Endothelial cell of umbilical vein (primary cell): ENCODE results near the gene DPYD. TPM values are rescaled to one million over a fixed set of nuclear protein-coding genes. Genes with fewer than 3 reads are reported as not detected.

ENCODE experiments used
- BruUV-seq: library from RNA; stranded (reverse); fragments of 400-500 nt; replicated peaks from 2 replicates; lab custom pipeline; 2021; lab: Mats Ljungman, UMichigan
- CTCF ChIA-PET: fragments of 300-600, 350-600 bp; sonication (Branson Sonifier 250); formaldehyde crosslinking; loops from one replicate; lab custom pipeline; 2021; ENCODE audit warnings: antibody characterized with exemption, inconsistent platforms; lab: Charles Lee
- POLR2A ChIA-PET: fragments of 300-600, 350-600 bp; sonication (Branson Sonifier 250); formaldehyde crosslinking; loops from one replicate; lab custom pipeline; 2021; ENCODE audit warnings: antibody characterized with exemption, inconsistent platforms; lab: Charles Lee
- DNase-seq: peaks from one replicate; pipeline ENCODE4 v3.0.0-alpha.2; 2011; ENCODE audit warnings: low read depth, low spot score
- FAIRE-seq: peaks from 2 replicates; lab custom pipeline; 2011; peaks lifted over from hg19 to GRCh38; lab: Jason Lieb, UNC
- H2AFZ ChIP-seq: 2 replicates; pipeline ENCODE4 v1.6.0; 2012; ENCODE audit warnings: low read depth, low read length, control low read depth, inconsistent platforms
- H3K27ac ChIP-seq: 2 replicates; pipeline ENCODE4 v1.5.1; 2011; ENCODE audit warnings: low read depth, mild to moderate bottlenecking, control low read depth, low read length, moderate library complexity; ENCODE audit not compliant: insufficient read depth
- H3K27me3 ChIP-seq, 2 experiments: 2 replicates each; pipeline versions ENCODE4 v1.6.0 to v1.6.1; 2011; ENCODE audit warnings: low read length in 2 of 2, mixed read lengths in 1 of 2; ENCODE audit not compliant: control insufficient read depth in 2 of 2, insufficient read depth in 2 of 2
- H3K36me3 ChIP-seq, 2 experiments: 2 replicates in 1 of 2; 3 replicates in 1 of 2; pipeline ENCODE4 v1.5.1; 2011; ENCODE audit warnings: low read length in 2 of 2, mild to moderate bottlenecking in 1 of 2, moderate library complexity in 1 of 2; ENCODE audit not compliant: control insufficient read depth in 2 of 2, insufficient read depth in 2 of 2; ENCODE audit errors: extremely low read depth in 1 of 2
- H3K4me1 ChIP-seq: 3 replicates; pipeline ENCODE4 v1.5.1; 2011; ENCODE audit warnings: mild to moderate bottlenecking, low read length; ENCODE audit not compliant: control insufficient read depth, insufficient read depth; ENCODE audit errors: extremely low read depth
- H3K4me2 ChIP-seq: 2 replicates; pipeline ENCODE4 v1.6.1; 2011; ENCODE audit warnings: low read length, control low read depth, mixed read lengths; ENCODE audit not compliant: insufficient read depth
- H3K4me3 ChIP-seq, 3 experiments: fragments of 200-600 bp in 1 of 3; sonication (generic), shearing (Covaris generic) in 1 of 3; replicated peaks in 1 of 3; 2 replicates each; pipeline ENCODE4 v1.5.1; 2011 to 2016; ENCODE audit warnings: control low read depth in 3 of 3, low read length in 3 of 3, mild to moderate bottlenecking in 2 of 3, inconsistent platforms in 1 of 3, low read depth in 1 of 3, moderate library complexity in 1 of 3; ENCODE audit not compliant: insufficient read depth in 1 of 3
- H3K79me2 ChIP-seq: 2 replicates; pipeline ENCODE4 v1.6.0; 2012; ENCODE audit warnings: low read length, inconsistent platforms; ENCODE audit not compliant: control insufficient read depth, insufficient read depth
- H3K9ac ChIP-seq: replicated peaks from 2 replicates; pipeline ENCODE3; 2011; ENCODE audit warnings: low read length, control low read depth; ENCODE audit not compliant: insufficient read depth; ENCODE audit errors: extremely low read depth
- H3K9me1 ChIP-seq: replicated peaks from 3 replicates; pipeline ENCODE4 v1.6.0; 2011; ENCODE audit warnings: mild to moderate bottlenecking, low read length; ENCODE audit not compliant: control insufficient read depth, insufficient read depth; ENCODE audit errors: extremely low read depth
- H3K9me3 ChIP-seq: replicated peaks from 2 replicates; pipeline ENCODE4 v1.5.1; 2012; ENCODE audit warnings: low read length, inconsistent platforms; ENCODE audit not compliant: control insufficient read depth, insufficient read depth
- H4K20me1 ChIP-seq: replicated peaks from 2 replicates; pipeline ENCODE3; 2011; ENCODE audit warnings: mild to moderate bottlenecking, low read length; ENCODE audit not compliant: control insufficient read depth, insufficient read depth; ENCODE audit errors: extremely low read depth
- CTCF ChIP-seq, 2 donors: IDR thresholded peaks; 1 replicate in 1 of 2; 2 replicates in 1 of 2; pipeline ENCODE4 v1.5.1; 2011; ENCODE audit warnings: low read length in 2 of 2, mild to moderate bottlenecking in 2 of 2, moderate library complexity in 2 of 2, control low read depth in 1 of 2, inconsistent platforms in 1 of 2, low read depth in 1 of 2; ENCODE audit not compliant: insufficient read depth in 1 of 2; ENCODE audit errors: extremely low read depth in 1 of 2
- EZH2 ChIP-seq: IDR thresholded peaks from 2 replicates; pipeline ENCODE4 v1.6.1; 2012; ENCODE audit warnings: borderline replicate concordance, low read depth, mild to moderate bottlenecking, moderate library complexity, low read length, inconsistent platforms; ENCODE audit not compliant: severe bottlenecking
- FOS ChIP-seq: IDR thresholded peaks from 2 replicates; pipeline ENCODE4 v1.6.1; 2011; ENCODE audit warnings: mild to moderate bottlenecking, low read length, moderate library complexity, borderline replicate concordance; ENCODE audit not compliant: insufficient read depth
- GATA2 ChIP-seq: IDR thresholded peaks from 2 replicates; pipeline ENCODE4 v1.7.0; 2011; ENCODE audit warnings: low read depth, mild to moderate bottlenecking, moderate library complexity, mixed read lengths, low read length; ENCODE audit not compliant: insufficient read length, insufficient read depth
- JUN ChIP-seq: IDR thresholded peaks from 2 replicates; pipeline ENCODE4 v1.6.1; 2011; ENCODE audit warnings: borderline replicate concordance, low read depth; ENCODE audit not compliant: insufficient read length, insufficient read depth
- MAX ChIP-seq: IDR thresholded peaks from 2 replicates; pipeline ENCODE4 v1.6.1; 2011; ENCODE audit not compliant: insufficient read depth, insufficient read length
- POLR2A ChIP-seq: IDR thresholded peaks from 2 replicates; pipeline ENCODE4 v1.6.1; 2012; ENCODE audit warnings: low read depth, mild to moderate bottlenecking, control low read depth, low read length
- POLR2AphosphoS5 ChIP-seq: IDR thresholded peaks from 2 replicates; pipeline ENCODE4 v1.6.1; 2012; ENCODE audit warnings: low read depth, mild to moderate bottlenecking, control low read depth, low read length, moderate library complexity; ENCODE audit not compliant: insufficient read depth
- dilution Hi-C: fragments of 300-500 bp; cut with MboI; formaldehyde crosslinking; loops from one replicate; pipeline ENCODE4 v1.15.0; 2019; ENCODE audit warnings: low sequenced_read_pairs; ENCODE audit not compliant: extremely low pct_ligation_motif_present
- intact Hi-C: fragments of 100-400 bp; cut with micrococcal nuclease; formaldehyde crosslinking; loops from one replicate; pipeline ENCODE4 v1.10.0; 2022
- polyA plus RNA-seq, 4 experiments: library from polyadenylated mRNA; depleted of rRNA in 3 of 4; stranded (reverse) in 3 of 4; unstranded in 1 of 4; fragments of >200 nt; gene quantifications; 2 replicates each; pipeline versions ENCODE4 v1.2.1 to v1.2.3, GENCODE V29; 2011 to 2012; ENCODE audit warnings: missing spikeins in 1 of 4
- total RNA-seq: library from RNA; stranded (reverse); gene quantifications from 2 replicates; pipeline ENCODE4 v1.2.3, GENCODE V29; 2021

DPYD gene
- total and polyA plus RNA-seq, 2 donors (not counting 3 experiments of a cell fraction or from before 2014, with no cell fraction given), result 4.6 to 15.1 TPM

GRCh38 chr1:97647776-97648175 lies 273.1 kb downstream of the DPYD start:
- intact Hi-C loops, result no loop called here
- CTCF ChIA-PET, result no interaction called here
- POLR2A ChIA-PET, result no interaction called here

More at GRCh38 chr1:97647776-97648175, 273.1 kb downstream of the DPYD start:
- no TSS peak for BruUV-seq
- no peak overlapping the region for H3K27ac ChIP-seq
- TF ChIP-seq POLR2AphosphoS5, result no peak
- no peak for TF ChIP-seq EZH2
- TF ChIP-seq MAX, result no peak
- no peak for TF ChIP-seq FOS
- no peak for TF ChIP-seq POLR2A
- TF ChIP-seq GATA2, result no peak
- TF ChIP-seq CTCF (IDR thresholded peaks at IDR 0.05; ENCODE audit: extremely low read depth in 1 of 2, insufficient read depth in 1 of 2, low read depth in 1 of 2, low read length in 2 of 2), result no peak
- TF ChIP-seq JUN, result no peak
- no peaks in the 10 kb centered on the region for H3K4me1 ChIP-seq
- H3K36me3 ChIP-seq, result no peaks in the 10 kb centered on the region
- no peaks in the 10 kb centered on the region for H3K9me1 ChIP-seq
- no peaks in the 10 kb centered on the region for H3K79me2 ChIP-seq
- H3K27me3 ChIP-seq, result no peaks in the 10 kb centered on the region
- no peaks in the 10 kb centered on the region for H4K20me1 ChIP-seq
- no peak for DNase-seq
- FAIRE-seq, result no peak
- H3K4me2 ChIP-seq, result no peak overlapping the region
- dilution Hi-C loops, result no loop called here
- H3K9ac ChIP-seq, result no peak overlapping the region
- no peaks in the 10 kb centered on the region for H3K9me3 ChIP-seq
- no peak overlapping the region for H2AFZ ChIP-seq
- no peak overlapping the region for H3K4me3 ChIP-seq
